K562 (cell line): ENCODE results near the gene HADH. TPM values are rescaled to one million over a fixed set of nuclear protein-coding genes. Genes with fewer than 3 reads are reported as not detected.

Experiments used
- ARHGAP35 ChIP-seq: fragments of 450-650 bp; IDR thresholded peaks from 2 replicates; pipeline ENCODE4 v1.6.1; 2018; ENCODE audit not compliant: partially characterized antibody
- DDX20 ChIP-seq: fragments of 450-650 bp; IDR thresholded peaks from 2 replicates; pipeline ENCODE4 v1.6.1; 2016; ENCODE audit warnings: missing genetic modification characterization, low read depth, mild to moderate bottlenecking, missing compliant biosample characterization, moderate library complexity
- NFRKB ChIP-seq: fragments of 450-650 bp; IDR thresholded peaks from 2 replicates; pipeline ENCODE4 v1.6.1; 2016; ENCODE audit warnings: low read depth
- ZNF121 ChIP-seq: sonication (generic); formaldehyde crosslinking; conservative IDR thresholded peaks from 2 replicates; pipeline ENCODE4 v1.8.0; 2022; ENCODE audit warnings: missing genetic modification reagents
- ZNF354B ChIP-seq: fragments of 250-450 bp; sonication (Bioruptor Pico); IDR thresholded peaks from 2 replicates; pipeline ENCODE4 v1.4.0; 2020
- polyA plus RNA-seq, 8 experiments: library from polyadenylated mRNA; depleted of rRNA in 4 of 8; stranded (reverse) in 5 of 8; unstranded in 3 of 8; fragments of >200 nt; fragmentation: Nextera tagmentation in 2 of 8; fragmentation: Illumina TruSeq in 1 of 8; extraction: Ambion mirVana in 2 of 8; extraction: Trizol in 1 of 8; gene quantifications; 2 replicates each; pipeline versions ENCODE4 v1.2.1 to v1.2.3, GENCODE V29; 2011 to 2014; ENCODE audit warnings: inconsistent platforms in 1 of 8, missing spikeins in 1 of 8
- total RNA-seq, 7 experiments: library from RNA; depleted of rRNA in 6 of 7; stranded (reverse); fragments of >200 nt in 6 of 7; fragmentation: Illumina TruSeq in 2 of 7; extraction: Trizol in 2 of 7; gene quantifications; 2 replicates each; pipeline versions ENCODE4 v1.2.1 to v1.2.3, GENCODE V29; 2011 to 2021; ENCODE audit warnings: low replicate concordance in 1 of 7
- TF ChIP-seq, protein P1 (sequence below): fragments of 450-650 bp; IDR thresholded peaks from 2 replicates; pipeline ENCODE4 v1.6.1; 2016; ENCODE audit warnings: low read depth
- TF ChIP-seq, protein P2 (sequence below): fragments of 250-450 bp; sonication (Bioruptor Pico); IDR thresholded peaks from 2 replicates; pipeline ENCODE4 v1.8.0; 2021; ENCODE audit warnings: moderate library complexity, mild to moderate bottlenecking, inconsistent platforms
- TF ChIP-seq, protein P3 (sequence below): fragments of 250-450 bp; sonication (Bioruptor Pico); IDR thresholded peaks from 2 replicates; pipeline ENCODE4 v1.8.0; 2021; ENCODE audit warnings: borderline replicate concordance, mild to moderate bottlenecking, moderate library complexity; ENCODE audit not compliant: poor library complexity, severe bottlenecking

Gene HADH
- total and polyA plus RNA-seq, 9 of the 15 experiments (the other 6 are each of a cell fraction or from before 2014, with no cell fraction given): 9.4 to 73.3 (median 32.8) TPM

DNA sequence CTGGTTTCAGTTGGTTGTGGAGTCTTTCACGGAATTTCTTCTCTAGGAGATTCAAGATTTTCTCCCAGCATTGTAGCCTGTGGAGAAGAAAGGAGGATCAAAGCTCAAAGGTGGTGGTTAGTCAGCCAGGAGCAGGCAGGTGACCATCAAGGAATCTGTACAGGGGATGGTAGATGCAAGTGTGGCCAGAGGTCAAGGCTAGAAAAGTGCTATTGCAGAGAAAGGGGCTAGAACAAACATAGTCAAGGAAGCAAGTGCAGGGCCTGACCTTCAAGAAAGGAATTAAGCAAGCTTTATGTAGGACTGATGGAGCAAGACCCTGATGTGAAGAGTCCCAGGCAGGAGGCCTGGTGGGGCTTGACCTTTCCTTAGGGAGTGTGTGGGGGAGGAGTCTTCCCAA is 16.1 kb downstream of the HADH start (continued):
- TF ChIP-seq, protein P1, sequence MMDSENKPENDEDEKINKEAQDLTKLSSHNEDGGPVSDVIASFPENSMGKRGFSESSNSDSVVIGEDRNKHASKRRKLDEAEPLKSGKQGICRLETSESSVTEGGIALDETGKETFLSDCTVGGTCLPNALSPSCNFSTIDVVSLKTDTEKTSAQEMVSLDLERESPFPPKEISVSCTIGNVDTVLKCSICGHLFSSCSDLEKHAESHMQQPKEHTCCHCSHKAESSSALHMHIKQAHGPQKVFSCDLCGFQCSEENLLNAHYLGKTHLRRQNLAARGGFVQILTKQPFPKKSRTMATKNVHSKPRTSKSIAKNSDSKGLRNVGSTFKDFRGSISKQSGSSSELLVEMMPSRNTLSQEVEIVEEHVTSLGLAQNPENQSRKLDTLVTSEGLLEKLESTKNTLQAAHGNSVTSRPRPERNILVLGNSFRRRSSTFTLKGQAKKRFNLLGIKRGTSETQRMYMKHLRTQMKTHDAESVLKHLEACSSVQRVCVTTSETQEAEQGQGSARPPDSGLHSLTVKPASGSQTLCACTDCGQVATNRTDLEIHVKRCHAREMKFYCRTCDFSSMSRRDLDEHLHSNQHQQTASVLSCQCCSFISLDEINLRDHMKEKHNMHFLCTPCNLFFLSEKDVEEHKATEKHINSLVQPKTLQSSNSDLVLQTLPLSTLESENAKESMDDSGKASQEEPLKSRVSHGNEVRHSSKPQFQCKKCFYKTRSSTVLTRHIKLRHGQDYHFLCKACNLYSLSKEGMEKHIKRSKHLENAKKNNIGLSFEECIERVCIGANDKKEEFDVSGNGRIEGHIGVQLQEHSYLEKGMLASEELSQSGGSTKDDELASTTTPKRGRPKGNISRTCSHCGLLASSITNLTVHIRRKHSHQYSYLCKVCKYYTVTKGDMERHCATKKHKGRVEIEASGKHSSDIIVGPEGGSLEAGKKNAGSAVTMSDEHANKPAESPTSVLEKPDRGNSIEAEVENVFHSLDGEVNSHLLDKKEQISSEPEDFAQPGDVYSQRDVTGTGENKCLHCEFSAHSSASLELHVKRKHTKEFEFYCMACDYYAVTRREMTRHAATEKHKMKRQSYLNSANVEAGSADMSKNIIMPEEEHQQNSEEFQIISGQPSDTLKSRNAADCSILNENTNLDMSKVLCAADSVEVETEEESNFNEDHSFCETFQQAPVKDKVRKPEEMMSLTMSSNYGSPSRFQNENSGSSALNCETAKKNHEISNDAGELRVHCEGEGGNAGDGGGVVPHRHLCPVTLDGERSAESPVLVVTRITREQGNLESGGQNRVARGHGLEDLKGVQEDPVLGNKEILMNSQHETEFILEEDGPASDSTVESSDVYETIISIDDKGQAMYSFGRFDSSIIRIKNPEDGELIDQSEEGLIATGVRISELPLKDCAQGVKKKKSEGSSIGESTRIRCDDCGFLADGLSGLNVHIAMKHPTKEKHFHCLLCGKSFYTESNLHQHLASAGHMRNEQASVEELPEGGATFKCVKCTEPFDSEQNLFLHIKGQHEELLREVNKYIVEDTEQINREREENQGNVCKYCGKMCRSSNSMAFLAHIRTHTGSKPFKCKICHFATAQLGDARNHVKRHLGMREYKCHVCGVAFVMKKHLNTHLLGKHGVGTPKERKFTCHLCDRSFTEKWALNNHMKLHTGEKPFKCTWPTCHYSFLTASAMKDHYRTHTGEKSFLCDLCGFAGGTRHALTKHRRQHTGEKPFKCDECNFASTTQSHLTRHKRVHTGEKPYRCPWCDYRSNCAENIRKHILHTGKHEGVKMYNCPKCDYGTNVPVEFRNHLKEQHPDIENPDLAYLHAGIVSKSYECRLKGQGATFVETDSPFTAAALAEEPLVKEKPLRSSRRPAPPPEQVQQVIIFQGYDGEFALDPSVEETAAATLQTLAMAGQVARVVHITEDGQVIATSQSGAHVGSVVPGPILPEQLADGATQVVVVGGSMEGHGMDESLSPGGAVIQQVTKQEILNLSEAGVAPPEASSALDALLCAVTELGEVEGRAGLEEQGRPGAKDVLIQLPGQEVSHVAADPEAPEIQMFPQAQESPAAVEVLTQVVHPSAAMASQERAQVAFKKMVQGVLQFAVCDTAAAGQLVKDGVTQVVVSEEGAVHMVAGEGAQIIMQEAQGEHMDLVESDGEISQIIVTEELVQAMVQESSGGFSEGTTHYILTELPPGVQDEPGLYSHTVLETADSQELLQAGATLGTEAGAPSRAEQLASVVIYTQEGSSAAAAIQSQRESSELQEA: no peak
- TF ChIP-seq DDX20 (tag) (no peak), NFRKB (no peak), ARHGAP35 (no peak), ZNF121 (CRISPR knock-in tag) (no peak), ZNF354B (no peak)
- TF ChIP-seq, protein P2, sequence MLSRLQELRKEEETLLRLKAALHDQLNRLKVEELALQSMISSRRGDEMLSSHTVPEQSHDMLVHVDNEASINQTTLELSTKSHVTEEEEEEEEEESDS (CRISPR knock-in tag): no peak
- TF ChIP-seq, protein P3, sequence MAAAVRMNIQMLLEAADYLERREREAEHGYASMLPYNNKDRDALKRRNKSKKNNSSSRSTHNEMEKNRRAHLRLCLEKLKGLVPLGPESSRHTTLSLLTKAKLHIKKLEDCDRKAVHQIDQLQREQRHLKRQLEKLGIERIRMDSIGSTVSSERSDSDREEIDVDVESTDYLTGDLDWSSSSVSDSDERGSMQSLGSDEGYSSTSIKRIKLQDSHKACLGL (CRISPR knock-in tag): no peak
- TF ChIP-seq, all 486 proteins: peak for 0
